Nephron progenitor cell (in vitro differentiated cells): Measurements from ENCODE around the gene TMEM62.

ENCODE experiments used
- DNase-seq: peaks from one replicate; pipeline ENCODE4 v3.0.0; 2021
- H3K27ac Mint-ChIP-seq: 2 replicates; pipeline ENCODE4 v1.8.0; 2021; ENCODE audit warnings: mild to moderate bottlenecking, moderate library complexity, mixed read lengths
- H3K27me3 Mint-ChIP-seq: 2 replicates; pipeline ENCODE4 v1.8.0; 2021; ENCODE audit warnings: mild to moderate bottlenecking, low read depth, mixed read lengths; ENCODE audit not compliant: poor library complexity
- H3K36me3 Mint-ChIP-seq: 2 replicates; pipeline ENCODE4 v1.8.0; 2021; ENCODE audit warnings: low read depth, mixed read lengths
- H3K4me1 Mint-ChIP-seq: 2 replicates; pipeline ENCODE4 v1.8.0; 2021; ENCODE audit warnings: mixed read lengths
- H3K4me3 Mint-ChIP-seq: 2 replicates; pipeline ENCODE4 v1.8.0; 2021; ENCODE audit warnings: mild to moderate bottlenecking, moderate library complexity, mixed read lengths
- H3K9me3 Mint-ChIP-seq: 2 replicates; pipeline ENCODE4 v1.8.0; 2021; ENCODE audit warnings: mild to moderate bottlenecking, moderate library complexity, mixed read lengths
- CTCF ChIP-seq: fragments of 200-600 bp; sonication (generic); IDR thresholded peaks from 2 replicates; pipeline ENCODE4 v1.5.0; 2021; ENCODE audit warnings: antibody characterized with exemption

The TMEM62 gene

GRCh38 chr15:43206054-43206453 lies 72.7 kb downstream of the TMEM62 start:
- DNase-seq, result no peak
- no peak for TF ChIP-seq CTCF
- Mint-ChIP-seq H3K27ac (no peak overlapping the region), H3K27me3 (peaks cover 50% of the 10 kb centered on the region), H3K4me3 (no peak overlapping the region), H3K36me3 (no peaks in the 10 kb centered on the region), H3K4me1 (peaks cover 7% of the 10 kb centered on the region), H3K9me3 (no peaks in the 10 kb centered on the region)

- H3K4me1 Mint-ChIP-seq, result peaks cover 7% of the 10 kb centered on the region
- H3K4me3 Mint-ChIP-seq, result no peak overlapping the region
- H3K27ac Mint-ChIP-seq, result no peak overlapping the region
- H3K36me3 Mint-ChIP-seq, result no peaks in the 10 kb centered on the region
- no peak for DNase-seq
- no peak for TF ChIP-seq CTCF
- H3K27me3 Mint-ChIP-seq, result peaks cover 50% of the 10 kb centered on the region
- H3K9me3 Mint-ChIP-seq, result no peaks in the 10 kb centered on the region
Measured at GRCh38 chr15:43207024-43207423, 73.6 kb downstream of the TMEM62 start.

GRCh38 chr15:43208052-43209002 lies 74.9 kb downstream of the TMEM62 start:
- no peak for DNase-seq
- H3K4me1 Mint-ChIP-seq, result peaks cover 7% of the 10 kb centered on the region
- H3K4me3 Mint-ChIP-seq, result no peak overlapping the region
- no peaks in the 10 kb centered on the region for H3K9me3 Mint-ChIP-seq
- H3K27me3 Mint-ChIP-seq, result peaks cover 45% of the 10 kb centered on the region
- no peak for TF ChIP-seq CTCF
- no peak overlapping the region for H3K27ac Mint-ChIP-seq
- no peaks in the 10 kb centered on the region for H3K36me3 Mint-ChIP-seq

- Mint-ChIP-seq H3K36me3 (no peaks in the 10 kb centered on the region), H3K27ac (no peak overlapping the region), H3K27me3 (peaks cover 47% of the 10 kb centered on the region), H3K9me3 (no peaks in the 10 kb centered on the region), H3K4me3 (no peak overlapping the region), H3K4me1 (peaks cover 9% of the 10 kb centered on the region)
- TF ChIP-seq CTCF, result peak; percentile 13
- peak; percentile 25 for DNase-seq
Measured at GRCh38 chr15:43209059-43209824, 75.9 kb downstream of the TMEM62 start.

- H3K27ac Mint-ChIP-seq, result no peak overlapping the region
- no peaks in the 10 kb centered on the region for H3K9me3 Mint-ChIP-seq
- H3K4me1 Mint-ChIP-seq, result peaks cover 7% of the 10 kb centered on the region
- no peaks in the 10 kb centered on the region for H3K36me3 Mint-ChIP-seq
- TF ChIP-seq CTCF, result no peak
- peaks cover 52% of the 10 kb centered on the region for H3K27me3 Mint-ChIP-seq
- H3K4me3 Mint-ChIP-seq, result no peak overlapping the region
- no peak for DNase-seq
Measured at GRCh38 chr15:43210172-43210745, 76.9 kb downstream of the TMEM62 start.
